HG03064 (cell line): ENCODE measurements around the gene ZNF248.
"Not testable (repeated sequence)": the region's sequence is repeated elsewhere in the genome, so short reads cannot be mapped to it uniquely, and the experiment has no call there.

Source experiments
- ATAC-seq: cut with Tn5 transposase; IDR thresholded peaks from one replicate; pipeline ENCODE4 v1.9.1; 2021; ENCODE audit warnings: low read depth; ENCODE audit not compliant: unreplicated experiment

The ZNF248 gene

GRCh38 chr10:37752334-37752875 is 105.0 kb downstream of the ZNF248 start:
- no peak for ATAC-seq

- no peak for ATAC-seq
Measured at GRCh38 chr10:37748170-37748569, 109.2 kb downstream of the ZNF248 start.

DNA sequence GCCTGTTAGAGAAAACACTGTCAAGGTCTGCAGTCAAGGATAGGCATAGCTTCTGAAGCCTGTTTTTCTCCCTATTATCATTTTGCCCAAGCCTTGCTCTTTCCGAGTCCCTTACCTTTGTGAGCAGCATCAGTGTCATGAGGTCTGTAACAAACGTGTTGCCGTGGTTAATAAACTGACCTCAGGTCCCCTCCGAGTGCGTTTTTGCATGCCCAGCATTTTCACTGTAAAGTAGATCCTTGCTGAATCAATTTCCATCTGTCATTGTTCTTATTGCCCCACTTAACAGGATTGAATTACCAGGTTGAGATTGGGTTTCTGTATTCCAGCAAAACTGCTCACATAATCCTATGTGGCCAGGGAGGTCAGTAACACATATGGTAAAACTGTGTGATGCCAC is 110.3 kb downstream of the ZNF248 start:
- no peak for ATAC-seq

GRCh38 chr10:37741831-37742230 is 115.6 kb downstream of the ZNF248 start:
- ATAC-seq, result no peak

- ATAC-seq, result no peak
Measured at GRCh38 chr10:37739181-37739580, 118.2 kb downstream of the ZNF248 start.

- not testable (repeated sequence) for ATAC-seq
Measured at GRCh38 chr10:37738241-37738640, 119.2 kb downstream of the ZNF248 start.

- no peak for ATAC-seq
Measured at GRCh38 chr10:37737336-37737735, 120.1 kb downstream of the ZNF248 start.

GRCh38 chr10:37736120-37736519 is 121.3 kb downstream of the ZNF248 start:
- no peak for ATAC-seq

GRCh38 chr10:37734971-37735370 is 122.4 kb downstream of the ZNF248 start:
- no peak for ATAC-seq
